K562 (cell line): ENCODE data around the gene RAD52. TPM values are rescaled to one million over a fixed set of nuclear protein-coding genes. Genes with fewer than 3 reads are reported as not detected.
A peak's percentile ranks its signal among the peaks of the same experiment; 100 is the strongest.

Source experiments
- ATAC-seq: fragments of 200-7000 bp; cut with Tn5 transposase; 3 replicates; pipeline ENCODE4 v1.9.1; 2020; ENCODE audit warnings: moderate library complexity
- BruUV-seq: library from RNA; stranded (reverse); fragments of 400-500 nt; replicated peaks from 2 replicates; lab custom pipeline; 2021; lab: Mats Ljungman, UMichigan
- CTCF ChIA-PET: fragments of 300-600 bp; formaldehyde crosslinking; extraction: SDS; loops from one replicate; lab custom pipeline; 2021; ENCODE audit warnings: low intra/inter-chr PET ratio; lab: Yijun Ruan, JAX
- POLR2A ChIA-PET: fragments of 300-600, 350-650 bp; sonication (Branson Sonifier 250); formaldehyde crosslinking; extraction: SDS; loops from one replicate; lab custom pipeline; 2021; ENCODE audit warnings: antibody characterized with exemption, inconsistent platforms; lab: Yijun Ruan, JAX
- DNase-seq, 4 experiments: peaks; one replicate each; pipeline versions ENCODE4 v3.0.0 to v3.0.0-alpha.2; 2011 to 2018; ENCODE audit warnings: low spot score in 3 of 4, mixed read lengths in 3 of 4; ENCODE audit errors: extremely low read depth in 1 of 4
- FAIRE-seq: peaks from 2 replicates; lab custom pipeline; 2011; peaks lifted over from hg19 to GRCh38; lab: Jason Lieb, UNC
- H2AFZ ChIP-seq: 2 replicates; pipeline ENCODE4 v1.6.0; 2011; ENCODE audit warnings: low read depth, low read length, control low read depth, inconsistent platforms
- H3K27ac ChIP-seq: fragments of 200-600 bp; 3 replicates; pipeline ENCODE4 v1.8.0; 2011; ENCODE audit warnings: low read depth, mild to moderate bottlenecking, control low read depth, inconsistent platforms, low read length, moderate library complexity, mixed read lengths; ENCODE audit errors: extremely low read depth
- H3K27me3 ChIP-seq, 2 experiments: fragments of 300-600 bp in 1 of 2; 2 replicates in 1 of 2; 3 replicates in 1 of 2; pipeline versions ENCODE4 v1.6.0 to v1.8.0; 2011; ENCODE audit warnings: inconsistent platforms in 2 of 2, low read length in 2 of 2, mild to moderate bottlenecking in 1 of 2, mixed read lengths in 1 of 2, moderate library complexity in 1 of 2; ENCODE audit not compliant: control insufficient read depth in 2 of 2, insufficient read depth in 2 of 2
- H3K36me3 ChIP-seq: fragments of 300-600 bp; 3 replicates; pipeline ENCODE4 v1.8.0; 2011; ENCODE audit warnings: mild to moderate bottlenecking, low read length, inconsistent platforms; ENCODE audit not compliant: control insufficient read depth, insufficient read depth
- H3K4me1 ChIP-seq, 2 experiments: fragments of 200-600 bp in 1 of 2; replicated peaks in 1 of 2; 2 replicates in 1 of 2; 3 replicates in 1 of 2; pipeline versions ENCODE4 v1.5.1 to v1.8.0; 2011; ENCODE audit warnings: inconsistent platforms in 2 of 2, low read length in 2 of 2, mild to moderate bottlenecking in 1 of 2, mixed read lengths in 1 of 2, moderate library complexity in 1 of 2; ENCODE audit not compliant: control insufficient read depth in 2 of 2, insufficient read depth in 2 of 2
- H3K4me2 ChIP-seq: 2 replicates; pipeline ENCODE4 v1.6.1; 2011; ENCODE audit warnings: low read length, control low read depth, inconsistent platforms, mixed read lengths; ENCODE audit not compliant: insufficient read depth
- H3K4me3 ChIP-seq: fragments of 200-600 bp; sonication (generic), shearing (Covaris generic); 2 replicates; pipeline ENCODE4 v1.5.1; 2016; ENCODE audit warnings: control low read depth, inconsistent platforms
- H3K79me2 ChIP-seq: fragments of 200-600 bp; 3 replicates; pipeline ENCODE4 v1.8.0; 2011; ENCODE audit warnings: low read length, inconsistent platforms; ENCODE audit not compliant: control insufficient read depth, insufficient read depth
- H3K9ac ChIP-seq, 2 experiments: 2 replicates each; pipeline versions ENCODE4 v1.6.0 to v1.6.1; 2011; ENCODE audit warnings: low read depth in 2 of 2, low read length in 2 of 2, control low read depth in 1 of 2, inconsistent platforms in 1 of 2, mild to moderate bottlenecking in 1 of 2, mixed read lengths in 1 of 2; ENCODE audit not compliant: insufficient read depth in 1 of 2
- H3K9me1 ChIP-seq: one replicate; pipeline ENCODE4 v1.6.0; 2011; ENCODE audit warnings: inconsistent platforms, mild to moderate bottlenecking, low read length, moderate library complexity; ENCODE audit not compliant: control insufficient read depth, insufficient read depth
- H3K9me3 ChIP-seq: replicated peaks from 2 replicates; pipeline ENCODE4 v1.5.1; 2011; ENCODE audit warnings: low read depth, low read length, inconsistent platforms; ENCODE audit not compliant: control insufficient read depth, insufficient read depth
- H4K20me1 ChIP-seq: replicated peaks from 2 replicates; pipeline ENCODE4 v1.6.1; 2011; ENCODE audit warnings: low read length, inconsistent platforms, mixed read lengths; ENCODE audit not compliant: control insufficient read depth, insufficient read depth
- HDAC2 ChIP-seq: fragments of 450-650 bp; IDR thresholded peaks from 2 replicates; pipeline ENCODE4 v1.6.1; 2016; ENCODE audit warnings: mild to moderate bottlenecking
- JUNB ChIP-seq: fragments of 450-650 bp; formaldehyde crosslinking; conservative IDR thresholded peaks from 2 replicates; pipeline ENCODE4 v1.4.0; 2020; ENCODE audit warnings: mild to moderate bottlenecking
- KAT8 ChIP-seq: fragments of 450-650 bp; IDR thresholded peaks from 2 replicates; pipeline ENCODE4 v1.6.1; 2016; ENCODE audit warnings: low read depth, mild to moderate bottlenecking
- MAFF ChIP-seq: IDR thresholded peaks from 2 replicates; pipeline ENCODE4 v1.6.1; 2012; ENCODE audit warnings: low read length, improper control_type of control experiment
- MAFK ChIP-seq: IDR thresholded peaks from 2 replicates; pipeline ENCODE4 v1.6.1; 2011; ENCODE audit warnings: low read length, improper control_type of control experiment
- MYBL2 ChIP-seq, 2 experiments: fragments of 450-650 bp in 1 of 2; sonication (generic) in 1 of 2; formaldehyde crosslinking in 1 of 2; IDR thresholded peaks; 2 replicates each; pipeline versions ENCODE4 v1.6.1 to v1.8.1; 2017 to 2022; ENCODE audit warnings: borderline replicate concordance in 1 of 2, inconsistent platforms in 1 of 2, low read depth in 1 of 2, mild to moderate bottlenecking in 1 of 2, missing genetic modification reagents in 1 of 2, moderate library complexity in 1 of 2
- NKRF ChIP-seq: fragments of 450-650 bp; IDR thresholded peaks from 2 replicates; pipeline ENCODE4 v1.6.1; 2016; ENCODE audit warnings: borderline replicate concordance
- POLR2B ChIP-seq: fragments of 450-650 bp; IDR thresholded peaks from 2 replicates; pipeline ENCODE4 v1.6.1; 2018; ENCODE audit warnings: low read depth; ENCODE audit not compliant: partially characterized antibody
- RFX7 ChIP-seq: fragments of 250-450 bp; sonication (Bioruptor Pico); IDR thresholded peaks from 2 replicates; pipeline ENCODE4 v1.5.1; 2021; ENCODE audit warnings: mild to moderate bottlenecking
- RNF2 ChIP-seq: sonication (generic); IDR thresholded peaks from 2 replicates; pipeline ENCODE4 v1.6.1; 2016
- SLC30A9 ChIP-seq: fragments of 250-450 bp; sonication (Bioruptor Pico); IDR thresholded peaks from 2 replicates; pipeline ENCODE4 v1.8.0; 2022; ENCODE audit warnings: mild to moderate bottlenecking, moderate library complexity
- SMARCB1 ChIP-seq: IDR thresholded peaks from 2 replicates; pipeline ENCODE4 v1.6.1; 2011; ENCODE audit warnings: improper control_type of control experiment, low read depth; ENCODE audit not compliant: insufficient read length
- SRSF1 ChIP-seq: fragments of 200-400 bp; formaldehyde crosslinking; IDR thresholded peaks from 2 replicates; pipeline ENCODE4 v1.6.1; 2017; ENCODE audit warnings: mild to moderate bottlenecking, low read depth, low read length, moderate library complexity
- ZNF121 ChIP-seq: sonication (generic); formaldehyde crosslinking; conservative IDR thresholded peaks from 2 replicates; pipeline ENCODE4 v1.8.0; 2022; ENCODE audit warnings: missing genetic modification reagents
- ZNF316 ChIP-seq: fragments of 450-650 bp; IDR thresholded peaks from 2 replicates; pipeline ENCODE4 v1.6.1; 2016
- WGBS: fragments of 100-300 bp; shearing (Covaris generic); methylation state at CpG from one replicate; pipeline ENCODE4 v1.1.6; 2016; ENCODE audit warnings: low coverage, mixed read lengths; ENCODE audit not compliant: insufficient coverage; ENCODE audit errors: missing lambda C conversion rate; 5-methylcytosine and 5-hydroxymethylcytosine counted together
- in situ Hi-C: fragments of 300-500 bp; cut with MboI; formaldehyde crosslinking; loops from 4 replicates; pipeline ENCODE4 v1.15.0; 2018; ENCODE audit warnings: inconsistent platforms, mixed read lengths
- intact Hi-C: fragments of 100-400 bp; cut with micrococcal nuclease; formaldehyde crosslinking; loops from 2 replicates; pipeline ENCODE4 v1.14.2; 2022
- polyA plus RNA-seq, 8 experiments: library from polyadenylated mRNA; depleted of rRNA in 4 of 8; stranded (reverse) in 5 of 8; unstranded in 3 of 8; fragments of >200 nt; fragmentation: Nextera tagmentation in 2 of 8; fragmentation: Illumina TruSeq in 1 of 8; extraction: Ambion mirVana in 2 of 8; extraction: Trizol in 1 of 8; gene quantifications; 2 replicates each; pipeline versions ENCODE4 v1.2.1 to v1.2.3, GENCODE V29; 2011 to 2014; ENCODE audit warnings: inconsistent platforms in 1 of 8, missing spikeins in 1 of 8
- total RNA-seq, 7 experiments: library from RNA; depleted of rRNA in 6 of 7; stranded (reverse); fragments of >200 nt in 6 of 7; fragmentation: Illumina TruSeq in 2 of 7; extraction: Trizol in 2 of 7; gene quantifications; 2 replicates each; pipeline versions ENCODE4 v1.2.1 to v1.2.3, GENCODE V29; 2011 to 2021; ENCODE audit warnings: low replicate concordance in 1 of 7
- TF ChIP-seq, protein P1 (sequence below): fragments of 450-650 bp; formaldehyde crosslinking; IDR thresholded peaks from 2 replicates; pipeline ENCODE4 v1.4.0; 2020; ENCODE audit warnings: mild to moderate bottlenecking, mixed read lengths

The RAD52 gene
- total and polyA plus RNA-seq, 9 of the 15 experiments (the other 6 are each of a cell fraction or from before 2014, with no cell fraction given), result 1.3 to 15.9 (median 9.3) TPM

- FAIRE-seq (no peak), ATAC-seq (no peak), DNase-seq (no peak)
- no peaks in the 10 kb centered on the region for H3K27me3 ChIP-seq
- in situ Hi-C loops (no loop called here), intact Hi-C loops (no loop called here)
- ChIA-PET POLR2A (no interaction called here), CTCF (no interaction called here)
- no peaks in the 10 kb centered on the region for H4K20me1 ChIP-seq
- H3K4me3 ChIP-seq, result no peak overlapping the region
- H3K36me3 ChIP-seq, result peaks cover 91% of the 10 kb centered on the region
- BruUV-seq, result no TSS peak
- 86% methylated on average over 2 of the region's 2 CpGs for WGBS
- H3K9me1 ChIP-seq, result no peaks in the 10 kb centered on the region
- TF ChIP-seq ZNF316 (peak; percentile 49), HDAC2 (no peak), RNF2 (no peak), KAT8 (no peak), MYBL2 (IDR thresholded peaks at IDR 0.05; ENCODE audit: low read depth) (no peak), MYBL2 (CRISPR knock-in tag; IDR thresholded peaks at IDR 0.05; ENCODE audit: borderline replicate concordance) (no peak), MAFF (peak; percentile 48), MAFK (peak; percentile 59; the same call in 1 of the 2 replicates)
- H3K79me2 ChIP-seq, result no peaks in the 10 kb centered on the region
- H2AFZ ChIP-seq, result no peak overlapping the region
- no peak overlapping the region for H3K4me2 ChIP-seq
- H3K9ac ChIP-seq, result no peak overlapping the region
- H3K9me3 ChIP-seq, result no peaks in the 10 kb centered on the region
- no peak overlapping the region for H3K27ac ChIP-seq
- H3K4me1 ChIP-seq, result no peaks in the 10 kb centered on the region
Observed at GRCh38 chr12:886206-886605, 63.3 kb downstream of the RAD52 start.

DNA sequence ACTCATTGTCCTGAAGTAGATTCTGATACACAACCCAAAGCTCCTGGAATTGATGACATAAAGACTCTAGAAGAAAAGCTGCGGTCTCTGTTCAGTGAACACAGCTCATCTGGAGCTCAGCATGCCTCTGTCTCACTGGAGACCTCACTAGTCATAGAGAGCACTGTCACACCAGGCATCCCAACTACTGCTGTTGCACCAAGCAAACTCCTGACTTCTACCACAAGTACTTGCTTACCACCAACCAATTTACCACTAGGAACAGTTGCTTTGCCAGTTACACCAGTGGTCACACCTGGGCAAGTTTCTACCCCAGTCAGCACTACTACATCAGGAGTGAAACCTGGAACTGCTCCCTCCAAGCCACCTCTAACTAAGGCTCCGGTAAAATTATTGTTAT is 63.8 kb downstream of the RAD52 start:
- no peak overlapping the region for H2AFZ ChIP-seq
- no TSS peak for BruUV-seq
- intact Hi-C loops (no loop called here), in situ Hi-C loops (no loop called here)
- POLR2A ChIA-PET, result no interaction called here
- peaks cover 92% of the 10 kb centered on the region for H3K36me3 ChIP-seq
- H3K4me3 ChIP-seq, result no peak overlapping the region
- no peak overlapping the region for H3K9ac ChIP-seq
- no peaks in the 10 kb centered on the region for H3K9me3 ChIP-seq
- H3K27ac ChIP-seq, result no peak overlapping the region
- H3K4me2 ChIP-seq, result no peak overlapping the region
- H3K79me2 ChIP-seq, result no peaks in the 10 kb centered on the region
- no peaks in the 10 kb centered on the region for H3K4me1 ChIP-seq
- H4K20me1 ChIP-seq, result no peaks in the 10 kb centered on the region
- ATAC-seq (no peak), DNase-seq (no peak), FAIRE-seq (no peak)
- H3K27me3 ChIP-seq, result no peaks in the 10 kb centered on the region
- CTCF ChIA-PET, result no interaction called here
- 96% methylated on average over 2 of the region's 2 CpGs for WGBS
- no peaks in the 10 kb centered on the region for H3K9me1 ChIP-seq
- TF ChIP-seq, protein P1, sequence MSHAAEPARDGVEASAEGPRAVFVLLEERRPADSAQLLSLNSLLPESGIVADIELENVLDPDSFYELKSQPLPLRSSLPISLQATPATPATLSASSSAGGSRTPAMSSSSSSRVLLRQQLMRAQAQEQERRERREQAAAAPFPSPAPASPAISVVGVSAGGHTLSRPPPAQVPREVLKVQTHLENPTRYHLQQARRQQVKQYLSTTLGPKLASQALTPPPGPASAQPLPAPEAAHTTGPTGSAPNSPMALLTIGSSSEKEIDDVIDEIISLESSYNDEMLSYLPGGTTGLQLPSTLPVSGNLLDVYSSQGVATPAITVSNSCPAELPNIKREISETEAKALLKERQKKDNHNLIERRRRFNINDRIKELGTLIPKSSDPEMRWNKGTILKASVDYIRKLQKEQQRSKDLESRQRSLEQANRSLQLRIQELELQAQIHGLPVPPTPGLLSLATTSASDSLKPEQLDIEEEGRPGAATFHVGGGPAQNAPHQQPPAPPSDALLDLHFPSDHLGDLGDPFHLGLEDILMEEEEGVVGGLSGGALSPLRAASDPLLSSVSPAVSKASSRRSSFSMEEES (CRISPR knock-in tag), result no peak
- TF ChIP-seq SLC30A9 (CRISPR knock-in tag) (no peak), JUNB (CRISPR knock-in tag) (no peak), ZNF121 (CRISPR knock-in tag) (no peak), SRSF1 (no peak), RFX7 (CRISPR knock-in tag) (no peak), SMARCB1 (no peak), NKRF (no peak), POLR2B (no peak)
